H7 (cell line): ENCODE results near the gene NT5DC1. TPM values are rescaled to one million over a fixed set of nuclear protein-coding genes. Genes with fewer than 3 reads are reported as not detected.

Experiments used
- DNase-seq: peaks from one replicate; pipeline ENCODE4 v3.0.0; 2012
- H3K27me3 ChIP-seq: 2 replicates; pipeline ENCODE4 v1.6.0; 2011; ENCODE audit warnings: mild to moderate bottlenecking, low read length; ENCODE audit not compliant: control insufficient read depth, insufficient read depth
- H3K36me3 ChIP-seq: replicated peaks from 2 replicates; pipeline ENCODE4 v1.5.1; 2011; ENCODE audit warnings: low read length; ENCODE audit not compliant: control insufficient read depth, insufficient read depth
- H3K4me3 ChIP-seq: 2 replicates; pipeline ENCODE4 v1.5.1; 2011; ENCODE audit warnings: low read depth, mild to moderate bottlenecking, control low read depth, low read length, moderate library complexity; ENCODE audit not compliant: insufficient read depth
- total RNA-seq: library from RNA; depleted of rRNA; stranded (reverse); fragments of >200 nt; shearing (Covaris generic); gene quantifications from 2 replicates; pipeline ENCODE4 v1.2.3, GENCODE V29; 2014; rRNA removed

Gene NT5DC1
- 13.0 and 18.8 TPM in 2 replicates for total RNA-seq

GRCh38 chr6:116100419-116101301 lies at the start of gene NT5DC1:
NT5DC1 (plus strand) TSS chr6:116100853; CDS start chr6:116100931, 78 bp downstream.
- Histone ChIP-seq H3K36me3 (no peaks in the 10 kb centered on the region), H3K27me3 (no peaks in the 10 kb centered on the region), H3K4me3 (peak within 1 kb of the TSS; percentile 83)
- DNase-seq, result peak; percentile 95

DNA sequence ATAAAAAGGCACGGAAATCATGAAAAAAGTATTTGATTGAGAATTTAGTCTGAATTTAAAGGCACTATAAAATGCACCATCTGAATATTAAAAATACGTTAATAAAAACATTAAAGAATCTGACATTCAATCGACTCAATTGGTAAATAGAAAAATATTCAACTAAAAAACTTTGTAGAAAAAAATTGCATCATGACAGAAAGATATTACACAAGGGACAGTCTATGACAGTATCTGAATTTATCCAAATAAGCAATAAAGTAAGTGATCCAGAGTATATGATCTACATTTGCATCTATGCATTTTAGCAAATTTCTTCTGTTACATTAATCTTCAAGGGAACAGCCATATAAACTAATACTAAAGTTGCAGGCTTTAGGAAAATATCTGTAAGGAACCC lies 49.4 kb upstream of the NT5DC1 start:
- Histone ChIP-seq H3K27me3 (no peaks in the 10 kb centered on the region), H3K36me3 (no peaks in the 10 kb centered on the region), H3K4me3 (no peak overlapping the region)
- no peak for DNase-seq

GRCh38 chr6:116055513-116055912 lies 45.1 kb upstream of the NT5DC1 start:
- DNase-seq, result no peak

GRCh38 chr6:116057766-116058165 lies 42.9 kb upstream of the NT5DC1 start:
- no peak for DNase-seq
- no peaks in the 10 kb centered on the region for H3K27me3 ChIP-seq
- H3K4me3 ChIP-seq, result no peak overlapping the region
- H3K36me3 ChIP-seq, result no peaks in the 10 kb centered on the region

More at GRCh38 chr6:116055513-116055912, 45.1 kb upstream of the NT5DC1 start:
- Histone ChIP-seq H3K4me3 (no peak overlapping the region), H3K36me3 (no peaks in the 10 kb centered on the region), H3K27me3 (no peaks in the 10 kb centered on the region)

- Histone ChIP-seq H3K36me3 (no peaks in the 10 kb centered on the region), H3K4me3 (no peak overlapping the region), H3K27me3 (no peaks in the 10 kb centered on the region)
- DNase-seq, result no peak
Measured at GRCh38 chr6:116059713-116060571, 40.7 kb upstream of the NT5DC1 start.

DNA sequence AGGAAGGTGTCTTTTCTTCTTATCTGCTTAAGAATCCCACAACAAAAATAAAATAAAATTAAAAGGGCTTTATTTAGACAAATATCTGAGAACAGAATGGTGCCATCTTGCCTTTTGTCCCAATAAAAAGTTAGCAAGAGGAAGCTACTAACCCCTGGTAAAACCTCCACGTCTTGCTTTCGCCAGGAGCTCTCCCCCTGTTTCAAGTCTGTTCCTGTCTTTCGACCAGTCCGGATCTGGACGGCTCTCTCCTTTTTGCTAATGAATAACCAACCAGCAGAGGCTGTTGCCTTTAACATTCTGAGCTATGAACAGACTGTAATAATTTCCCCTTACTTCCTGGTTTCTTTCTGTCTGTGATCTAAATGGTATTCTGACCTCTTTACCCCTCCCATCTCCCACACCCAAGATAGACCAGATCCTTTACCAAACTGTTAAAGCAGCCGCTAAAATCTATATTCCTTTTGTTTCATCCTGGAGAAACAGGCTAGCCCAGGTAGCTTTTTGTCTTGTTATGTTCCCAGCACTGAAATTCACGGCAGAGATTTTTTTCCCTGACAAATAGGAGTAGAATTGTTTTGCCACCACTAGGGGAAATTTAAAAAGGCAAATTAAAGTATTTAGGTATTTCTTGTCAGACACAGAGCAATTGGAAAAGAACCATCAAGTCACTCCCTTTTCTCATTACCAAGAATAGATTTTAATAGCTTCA lies 39.9 kb upstream of the NT5DC1 start, which contains the start of gene FRK:
TSS of gene FRK (minus strand) at position 320 of the 712 bp plus-strand sequence. CDS start 580 bp downstream, outside the sequence.
- no peak for DNase-seq
- no peaks in the 10 kb centered on the region for H3K27me3 ChIP-seq
- no peaks in the 10 kb centered on the region for H3K36me3 ChIP-seq
- no peak within 1 kb of the TSS for H3K4me3 ChIP-seq

GRCh38 chr6:116062496-116062895 lies 38.2 kb upstream of the NT5DC1 start:
- no peak overlapping the region for H3K4me3 ChIP-seq
- no peaks in the 10 kb centered on the region for H3K36me3 ChIP-seq
- DNase-seq, result no peak
- no peaks in the 10 kb centered on the region for H3K27me3 ChIP-seq

- Histone ChIP-seq H3K4me3 (no peak overlapping the region), H3K27me3 (no peaks in the 10 kb centered on the region), H3K36me3 (no peaks in the 10 kb centered on the region)
- DNase-seq, result no peak
Measured at GRCh38 chr6:116064666-116065065, 36.0 kb upstream of the NT5DC1 start.

GRCh38 chr6:116066789-116067188 lies 33.9 kb upstream of the NT5DC1 start:
- Histone ChIP-seq H3K36me3 (no peaks in the 10 kb centered on the region), H3K4me3 (no peak overlapping the region), H3K27me3 (no peaks in the 10 kb centered on the region)
- no peak for DNase-seq

GRCh38 chr6:116070101-116070500 lies 30.6 kb upstream of the NT5DC1 start:
- DNase-seq, result no peak
- Histone ChIP-seq H3K4me3 (no peak overlapping the region), H3K36me3 (no peaks in the 10 kb centered on the region), H3K27me3 (no peaks in the 10 kb centered on the region)

DNA sequence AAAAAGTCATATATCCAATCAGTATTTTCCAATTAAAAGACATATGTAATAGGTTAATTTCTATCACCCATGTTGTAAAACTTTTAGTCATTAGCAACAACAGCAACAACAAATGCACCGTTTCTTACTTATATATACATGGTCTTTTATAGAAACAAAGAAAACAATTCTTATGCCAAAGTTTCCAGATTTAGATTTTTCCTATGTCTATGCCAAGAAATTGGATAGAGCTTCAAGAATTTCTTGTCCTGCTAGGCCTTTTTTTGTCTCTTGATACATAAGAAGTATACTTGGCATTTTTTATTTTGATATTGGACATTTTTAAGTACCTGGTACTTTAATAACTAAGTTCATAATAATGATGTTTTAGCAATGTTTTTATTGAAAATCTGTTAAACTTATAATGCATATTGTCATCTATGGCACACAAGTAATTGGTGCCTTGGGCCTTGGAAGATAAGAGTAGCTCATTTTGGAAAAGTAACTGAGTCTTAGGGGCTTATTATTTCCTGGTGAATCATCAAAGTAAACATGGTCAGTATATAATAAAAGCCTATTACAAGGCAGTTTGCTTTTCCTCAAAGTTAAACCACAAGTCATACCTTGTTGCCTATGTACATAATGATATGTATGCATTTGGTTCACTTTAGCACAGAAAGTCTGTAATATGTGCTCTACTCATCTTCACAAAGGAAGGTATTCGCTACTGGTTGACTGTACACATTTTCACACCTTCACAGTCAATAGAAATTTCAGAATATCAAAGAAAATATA lies 29.9 kb upstream of the NT5DC1 start:
- Histone ChIP-seq H3K27me3 (no peaks in the 10 kb centered on the region), H3K4me3 (no peak overlapping the region), H3K36me3 (no peaks in the 10 kb centered on the region)
- no peak for DNase-seq

DNA sequence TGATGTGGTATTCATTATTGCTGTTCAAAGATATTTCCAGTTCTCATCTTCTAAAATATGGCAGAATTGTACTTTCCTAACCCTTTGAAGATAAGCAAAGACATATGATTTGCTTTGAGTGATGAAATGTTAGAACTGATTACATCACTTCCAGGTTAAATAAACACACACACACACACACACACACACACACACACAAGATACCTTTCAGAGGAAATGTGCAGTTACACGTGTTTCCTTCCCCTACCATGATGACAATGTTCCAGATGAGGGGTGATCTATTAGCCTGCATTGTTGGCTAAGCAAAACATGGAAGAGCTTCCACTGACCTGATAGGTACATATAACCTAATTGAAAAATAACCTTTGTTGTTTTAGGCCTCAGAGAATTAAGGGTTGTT lies 28.3 kb upstream of the NT5DC1 start:
- Histone ChIP-seq H3K4me3 (no peak overlapping the region), H3K36me3 (no peaks in the 10 kb centered on the region), H3K27me3 (no peaks in the 10 kb centered on the region)
- DNase-seq, result no peak

- DNase-seq, result no peak
- Histone ChIP-seq H3K4me3 (no peak overlapping the region), H3K27me3 (no peaks in the 10 kb centered on the region), H3K36me3 (no peaks in the 10 kb centered on the region)
Measured at GRCh38 chr6:116073765-116074440, 26.8 kb upstream of the NT5DC1 start.
